GM18520 (cell line): ENCODE results near the gene TNIK.

Source experiments
- ATAC-seq: cut with Tn5 transposase; IDR thresholded peaks from one replicate; pipeline ENCODE4 v1.9.1; 2021; ENCODE audit not compliant: unreplicated experiment

Gene TNIK

DNA sequence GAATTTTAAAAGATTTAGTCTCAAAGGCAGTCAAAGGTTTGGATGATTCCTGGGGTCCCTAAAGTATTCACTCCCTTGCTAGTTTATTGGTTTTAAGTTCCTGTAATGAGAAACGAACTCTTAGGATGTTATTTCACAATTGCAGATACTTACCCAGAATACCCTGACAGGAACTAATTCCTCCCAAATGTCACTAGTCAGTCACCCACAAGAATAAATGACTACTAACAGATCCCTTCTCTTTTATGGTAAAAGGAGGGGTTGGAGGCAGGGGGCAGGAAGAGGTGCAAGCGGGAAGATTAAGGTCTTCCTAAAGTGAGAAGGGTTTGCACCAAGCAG lies 259.5 kb downstream of the TNIK start:
- no peak for ATAC-seq

DNA sequence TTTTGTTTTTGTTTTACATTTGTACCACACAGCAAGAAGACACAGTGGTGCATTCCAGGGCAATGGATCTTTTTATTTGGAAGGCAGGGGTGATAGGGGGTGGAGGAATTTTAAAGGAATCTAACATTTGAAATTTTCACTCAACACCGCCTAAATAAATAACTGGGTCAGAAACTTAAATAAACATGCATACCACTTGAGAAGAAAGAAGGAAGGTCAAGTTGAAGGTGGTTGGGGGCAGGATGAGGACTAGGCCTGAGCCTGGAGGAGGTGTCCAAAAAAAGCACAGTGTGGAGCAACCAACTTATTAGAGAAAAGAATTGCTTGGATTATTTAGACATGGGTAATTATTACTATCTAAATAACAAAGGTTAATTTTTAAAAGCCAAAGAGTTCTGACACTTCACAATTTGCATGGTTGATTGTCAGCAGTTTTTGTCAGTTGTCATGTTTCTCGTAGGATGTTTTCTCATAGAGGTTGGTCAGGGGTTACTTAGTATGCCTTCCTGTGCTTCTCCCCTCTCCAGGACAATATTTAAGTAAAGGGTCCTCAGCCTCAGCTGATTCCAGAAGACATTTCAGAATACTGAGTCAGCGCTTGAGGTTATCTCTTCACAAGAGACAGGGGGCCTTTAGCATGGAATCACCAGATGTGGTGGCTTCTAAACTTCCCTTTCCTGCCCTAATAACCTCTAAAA lies 260.0 kb downstream of the TNIK start:
- ATAC-seq = no peak

DNA sequence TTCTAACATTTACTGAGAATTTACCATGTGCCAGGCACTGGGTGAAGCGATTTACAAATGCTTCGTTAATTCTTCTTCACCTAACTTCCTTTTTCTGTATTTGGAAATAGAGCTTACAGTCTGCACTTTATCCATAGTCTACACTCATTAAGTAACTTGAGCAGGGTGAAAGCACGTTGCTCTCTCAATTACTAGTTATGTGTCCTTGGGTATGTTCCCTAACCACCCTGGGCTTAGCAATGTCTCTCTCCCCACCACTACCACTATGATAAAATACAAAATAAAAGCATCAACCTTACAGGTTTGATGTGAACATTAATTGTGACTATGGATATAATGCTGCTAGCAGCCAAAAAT lies 260.8 kb downstream of the TNIK start:
- no peak for ATAC-seq

DNA sequence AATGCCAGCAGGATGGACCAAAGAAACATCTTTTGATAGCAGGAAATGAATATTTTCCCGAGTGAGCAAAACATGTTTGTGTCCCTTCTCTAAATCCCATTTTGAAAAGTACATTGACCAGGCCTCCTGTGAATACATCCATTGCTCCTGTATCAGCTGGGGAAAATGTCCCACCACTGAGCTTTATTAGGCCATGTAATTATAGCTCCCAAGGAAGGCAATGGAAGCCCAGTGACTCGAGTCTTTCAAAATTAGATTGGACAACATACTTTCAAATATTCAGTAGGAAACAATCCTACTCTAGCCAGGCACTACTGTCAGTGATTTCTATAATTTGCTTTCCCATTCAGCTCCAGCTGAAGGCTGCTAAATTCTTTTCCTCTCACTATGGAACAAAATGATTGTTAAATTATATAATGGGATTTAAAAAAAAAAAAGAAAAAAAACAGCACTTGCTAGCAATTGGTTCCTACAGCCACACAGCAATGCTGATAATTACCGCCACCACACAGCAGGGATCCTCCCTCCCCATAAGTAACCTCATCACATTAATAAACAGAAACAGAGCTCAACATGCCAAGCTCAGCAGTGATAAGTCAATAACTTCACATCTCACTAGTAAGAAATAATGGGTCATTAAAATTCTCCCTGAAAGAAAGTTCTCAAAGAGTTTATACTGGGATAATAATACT lies 261.3 kb downstream of the TNIK start:
- no peak for ATAC-seq

DNA sequence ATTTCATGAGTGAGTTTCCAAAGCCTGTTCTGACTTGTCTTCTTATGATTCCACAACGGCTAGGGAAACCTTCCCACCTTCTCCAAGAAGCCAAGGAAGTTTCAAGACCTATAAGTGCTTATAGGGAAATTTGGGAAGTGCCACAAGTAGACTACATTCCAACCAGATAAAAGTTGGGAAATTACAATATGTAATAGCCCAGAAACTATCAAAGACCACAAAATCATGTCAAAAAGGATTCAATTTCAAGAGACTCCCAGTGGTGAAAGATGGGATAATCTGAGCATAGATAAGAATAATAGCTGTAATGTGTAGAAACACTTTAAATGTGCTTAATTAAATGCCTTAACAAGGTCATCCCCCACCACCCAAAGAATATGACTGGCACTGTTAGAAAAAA lies 264.5 kb downstream of the TNIK start:
- ATAC-seq = no peak

DNA sequence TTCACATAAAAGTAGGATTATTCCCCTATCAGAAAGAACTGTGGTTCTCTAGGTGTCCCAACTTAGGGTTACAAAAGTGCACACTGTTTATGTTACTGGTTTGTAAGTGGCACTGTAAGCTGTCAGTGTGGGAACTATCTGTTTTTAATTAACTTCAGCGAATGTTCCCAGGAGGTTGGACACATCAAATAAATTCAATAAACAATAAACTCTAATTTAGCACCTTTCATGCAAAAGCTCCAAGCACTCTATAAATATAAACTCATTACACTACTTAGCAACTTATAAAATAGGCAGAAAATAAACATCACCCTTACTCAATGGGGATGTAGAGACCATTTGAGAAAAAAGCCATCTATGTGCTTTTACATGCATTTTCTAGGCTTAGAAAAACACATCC lies 265.2 kb downstream of the TNIK start:
- no peak for ATAC-seq

DNA sequence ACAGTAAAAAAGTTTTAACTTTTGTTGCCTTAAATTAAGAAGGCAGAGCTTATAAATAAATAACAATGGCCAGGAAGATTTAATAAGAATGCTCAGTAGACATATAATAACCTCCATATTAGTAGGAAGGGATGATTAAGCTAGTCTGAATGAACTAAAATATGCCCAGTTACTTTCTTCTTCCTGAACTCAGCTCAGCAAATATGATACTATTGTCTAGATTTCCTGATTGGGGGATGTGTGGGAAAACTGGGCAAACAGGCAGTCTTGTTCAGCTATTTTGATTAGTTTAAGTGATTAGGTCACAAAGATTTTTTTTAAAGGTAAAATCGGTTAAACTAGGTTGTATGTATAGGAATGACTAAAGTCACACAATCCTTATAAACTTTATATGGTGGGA lies 266.5 kb downstream of the TNIK start:
- ATAC-seq = no peak

DNA sequence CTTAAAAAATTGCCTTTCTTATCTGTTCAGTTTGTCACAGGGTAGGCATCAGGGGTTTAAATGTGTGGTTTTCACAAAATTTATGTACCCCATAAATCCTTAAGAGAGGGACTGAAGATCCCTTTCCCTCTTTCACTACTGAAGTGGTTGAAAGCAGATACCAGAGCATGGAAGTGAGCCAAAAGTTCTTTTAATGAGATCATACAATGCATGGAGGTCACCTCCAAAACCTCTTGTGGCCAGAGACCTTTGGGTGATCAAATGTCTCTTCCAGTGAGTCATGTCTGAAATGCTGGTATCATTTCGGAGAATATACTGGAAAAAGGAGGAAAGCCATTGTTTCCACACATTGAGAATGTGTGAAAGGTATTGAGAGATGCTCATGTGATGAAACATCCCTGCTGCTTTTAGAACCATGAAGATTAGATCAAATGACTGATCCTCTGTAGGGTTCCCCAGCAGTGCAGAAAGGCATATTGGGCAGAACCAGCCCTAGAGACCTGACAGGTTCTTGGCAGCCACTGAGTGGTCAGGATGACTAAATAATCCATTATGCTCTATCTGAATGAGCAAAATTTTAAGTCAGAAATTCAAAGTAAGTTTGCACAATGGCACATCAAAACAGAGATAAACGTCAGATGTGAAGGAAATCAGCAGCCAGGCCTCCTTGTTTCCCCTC lies 267.9 kb downstream of the TNIK start:
- no peak for ATAC-seq

DNA sequence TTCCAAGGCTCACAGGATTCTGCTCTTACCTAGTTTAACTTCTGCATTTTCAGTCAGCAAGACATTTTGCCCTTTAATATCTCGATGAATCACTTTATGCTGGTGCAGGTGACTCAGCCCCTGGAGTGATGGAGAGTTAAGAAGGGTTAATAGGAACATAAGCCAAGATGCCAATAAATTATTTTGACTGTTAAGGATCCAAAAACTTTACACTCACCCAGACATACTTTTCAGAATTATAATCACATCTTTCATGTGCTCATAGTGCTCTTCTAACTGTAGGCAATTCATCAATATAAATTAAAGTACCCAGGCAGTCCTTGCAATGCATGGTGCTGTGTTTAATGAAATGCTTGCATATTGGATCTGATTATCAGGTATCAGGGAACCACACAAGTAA lies 269.5 kb downstream of the TNIK start:
- ATAC-seq = no peak

DNA sequence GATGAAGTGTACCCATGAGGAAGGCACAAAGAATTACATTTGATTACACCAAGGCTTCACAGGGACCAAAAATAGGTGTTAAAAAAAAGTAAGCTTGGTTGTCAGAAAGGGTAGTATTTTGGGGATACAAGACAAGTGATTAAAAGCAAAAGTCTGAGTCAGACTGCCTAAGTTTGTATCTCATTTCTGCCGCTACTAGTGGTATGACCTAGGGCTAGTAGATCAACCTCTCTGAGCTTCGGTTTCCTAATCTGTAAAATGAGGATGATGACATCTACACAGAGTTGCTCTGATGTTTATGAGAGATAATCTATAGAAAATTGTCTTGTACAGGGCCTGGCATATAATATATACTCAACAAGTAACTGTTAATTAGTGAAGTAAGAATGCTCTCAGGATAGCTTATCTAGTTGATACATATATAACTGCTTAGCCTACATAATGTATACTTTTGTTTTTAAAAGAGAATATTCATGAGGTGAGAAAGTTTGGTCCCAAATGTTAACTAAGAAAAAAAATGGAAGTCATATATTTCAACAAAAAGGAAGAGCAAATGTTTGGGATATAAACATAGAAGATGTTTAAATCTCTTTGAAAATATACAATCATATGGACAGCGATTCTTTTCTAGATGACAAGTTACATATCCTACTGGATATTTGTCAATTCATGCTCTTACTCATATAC lies 270.7 kb downstream of the TNIK start:
- peak; percentile 49 for ATAC-seq

DNA sequence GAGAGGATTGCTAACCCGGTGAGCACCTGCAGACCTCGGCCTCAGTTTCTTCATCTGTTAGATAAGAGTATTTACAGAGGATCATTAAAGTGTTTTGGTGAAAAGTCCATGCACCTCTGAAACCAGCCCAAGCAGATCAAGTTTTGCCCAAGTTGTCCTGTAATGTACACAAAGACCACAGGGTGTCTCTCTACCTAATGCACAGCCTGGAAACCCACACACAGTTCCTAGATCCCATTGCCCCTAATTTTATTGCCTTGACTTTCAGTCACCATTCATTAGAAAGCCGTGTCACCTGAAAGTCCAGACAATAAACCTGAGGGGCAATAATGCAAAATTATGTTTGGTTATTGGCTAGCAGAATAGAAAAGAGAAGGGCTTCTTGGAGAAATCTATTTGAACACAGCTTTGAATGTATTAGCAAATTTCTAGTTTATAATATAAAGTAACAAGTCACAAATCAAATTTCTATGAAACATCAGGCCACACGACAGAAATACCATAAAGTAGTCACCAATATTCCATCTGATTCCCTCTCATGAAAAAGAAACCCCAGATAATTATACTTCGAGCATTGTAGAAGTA lies 272.4 kb downstream of the TNIK start:
- no peak for ATAC-seq

DNA sequence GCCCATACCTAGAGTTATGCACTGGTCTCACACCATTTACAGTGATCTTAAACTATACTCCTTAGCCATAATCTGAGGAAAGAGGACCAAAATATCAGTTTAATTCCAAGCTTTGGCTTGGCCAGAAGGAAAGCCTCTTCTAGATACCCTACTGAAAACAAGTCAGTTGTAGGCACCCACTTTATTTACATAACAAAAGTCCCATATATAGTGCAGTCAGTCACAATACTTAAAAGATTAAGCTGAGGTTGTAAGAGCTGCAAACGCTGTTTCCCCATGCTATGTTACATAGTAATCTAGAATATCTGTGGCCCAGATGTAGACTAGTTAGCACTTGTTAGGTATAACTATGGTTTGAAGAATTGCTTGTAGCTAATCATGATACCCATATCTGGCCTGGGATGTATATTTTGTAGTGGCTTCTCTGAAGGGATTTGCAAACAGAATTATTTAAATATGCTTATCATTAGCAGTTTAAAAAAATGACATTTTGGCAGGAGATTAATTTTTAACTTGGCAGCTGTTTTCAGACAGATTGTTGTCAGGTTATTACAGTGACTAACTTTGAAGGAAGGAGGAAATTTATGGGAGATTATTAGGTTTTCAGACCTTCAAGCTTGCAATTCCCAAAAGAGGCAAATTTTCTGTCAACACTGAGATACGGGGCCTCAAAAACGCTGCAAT lies 273.2 kb downstream of the TNIK start:
- ATAC-seq = no peak

DNA sequence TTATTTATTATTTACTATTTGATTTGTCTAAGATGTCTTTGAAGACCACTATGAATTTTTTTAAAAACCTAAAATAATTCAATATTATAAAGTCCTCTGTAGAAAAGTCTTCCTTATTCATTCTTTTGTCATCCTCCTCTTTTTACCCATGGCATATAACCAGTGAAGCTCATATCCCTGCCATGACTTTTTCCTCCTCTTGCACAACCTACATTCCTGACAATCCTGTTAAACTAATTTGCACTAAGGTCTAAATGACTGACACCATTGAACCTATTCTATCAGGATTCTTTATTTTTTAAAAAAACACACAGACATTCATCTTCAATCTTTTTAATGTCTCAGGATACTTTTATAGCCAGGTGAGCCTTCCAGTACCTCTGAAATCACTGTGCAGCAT lies 273.8 kb downstream of the TNIK start:
- no peak for ATAC-seq

DNA sequence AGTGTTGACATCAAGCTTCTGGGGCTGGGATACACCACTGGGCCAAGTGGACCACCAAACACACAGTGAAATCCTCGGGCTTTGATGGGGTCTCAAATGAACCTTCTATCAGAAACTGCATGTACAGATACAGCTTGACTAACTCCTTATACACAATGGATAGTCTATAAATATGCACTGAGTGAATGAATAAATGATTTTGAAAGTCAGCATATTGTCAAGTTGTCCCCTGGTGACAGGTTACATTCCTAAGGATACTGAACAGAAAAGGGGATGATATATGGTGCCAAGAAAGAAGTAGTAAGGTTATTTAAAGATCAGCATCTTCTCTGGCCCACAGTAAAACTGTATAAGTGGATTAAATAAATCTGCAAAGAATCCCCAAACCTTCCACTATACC lies 274.2 kb downstream of the TNIK start:
- no peak for ATAC-seq

DNA sequence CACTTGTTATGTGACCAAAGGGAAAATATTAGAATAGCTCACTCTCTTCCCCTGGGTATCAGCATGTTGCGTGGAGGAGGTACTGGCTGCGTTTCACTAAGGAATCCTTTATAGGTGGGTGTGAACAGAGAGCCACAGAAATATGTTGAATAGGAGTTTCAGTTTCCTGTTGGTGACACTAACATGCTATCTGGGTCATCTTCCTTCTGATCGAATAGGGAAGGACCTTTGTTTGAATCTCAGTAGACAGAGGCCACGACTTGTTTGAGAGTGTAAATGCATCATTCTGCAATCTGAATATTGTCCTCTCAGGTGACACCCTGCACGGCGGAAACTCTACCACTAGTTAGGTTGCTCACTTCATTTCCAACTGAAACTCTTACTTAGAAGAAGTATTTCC lies 275.8 kb downstream of the TNIK start:
- ATAC-seq = peak; percentile 86

DNA sequence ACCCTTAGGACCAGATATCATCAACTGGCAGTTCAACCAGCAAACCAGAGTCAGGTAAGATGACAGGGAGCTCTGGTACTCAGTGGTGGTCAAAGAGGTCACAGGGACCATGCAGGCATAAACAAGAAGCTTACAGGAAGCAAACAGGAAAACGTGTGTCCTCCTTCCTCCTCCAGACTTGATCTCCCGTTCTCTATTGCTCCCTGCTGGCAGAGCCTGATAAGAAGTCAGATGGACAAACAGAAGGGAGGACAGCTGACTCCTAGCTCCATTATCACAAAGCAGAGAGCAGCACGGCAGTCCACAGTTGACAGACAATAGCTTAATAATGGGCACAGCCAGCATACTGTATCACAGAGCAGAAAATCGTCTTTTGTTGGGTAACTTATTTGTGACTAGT lies 277.2 kb downstream of the TNIK start:
- no peak for ATAC-seq

DNA sequence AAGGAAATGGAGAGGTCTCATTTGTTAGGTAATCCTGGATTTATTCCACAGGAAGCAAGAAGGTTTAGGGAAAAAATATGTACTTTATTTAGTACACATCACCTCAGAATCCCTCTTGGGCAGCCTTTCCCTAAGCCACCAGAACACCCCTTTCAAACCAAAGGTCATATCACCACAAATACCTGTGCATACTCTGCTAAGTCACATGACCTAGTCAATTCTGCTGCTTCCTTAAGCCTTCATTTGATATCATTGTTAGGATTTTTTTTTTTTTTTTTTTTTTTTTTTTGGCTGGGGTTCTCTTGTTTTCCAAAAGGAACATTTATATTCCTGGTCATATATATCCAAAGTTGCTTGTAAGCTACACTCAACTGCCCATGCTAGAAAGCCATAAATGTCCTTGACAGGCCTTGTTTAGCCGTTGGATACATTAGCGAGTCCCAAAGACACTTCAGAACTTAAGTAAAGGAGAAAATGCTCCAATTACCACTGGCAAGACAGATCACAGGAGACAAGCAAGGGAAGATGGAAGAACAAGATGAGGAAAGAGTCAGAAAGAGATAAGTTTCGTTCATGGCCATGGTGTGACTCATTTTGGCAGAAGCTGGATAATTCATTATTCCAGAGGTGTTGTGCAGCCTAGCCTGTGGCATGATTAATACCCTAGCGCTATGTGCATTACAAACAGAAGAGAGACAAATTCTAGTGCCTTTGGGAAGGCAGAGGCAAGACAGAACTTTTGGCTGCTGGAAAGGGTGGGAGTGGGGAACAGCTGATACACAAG lies 278.1 kb downstream of the TNIK start:
- no peak for ATAC-seq

DNA sequence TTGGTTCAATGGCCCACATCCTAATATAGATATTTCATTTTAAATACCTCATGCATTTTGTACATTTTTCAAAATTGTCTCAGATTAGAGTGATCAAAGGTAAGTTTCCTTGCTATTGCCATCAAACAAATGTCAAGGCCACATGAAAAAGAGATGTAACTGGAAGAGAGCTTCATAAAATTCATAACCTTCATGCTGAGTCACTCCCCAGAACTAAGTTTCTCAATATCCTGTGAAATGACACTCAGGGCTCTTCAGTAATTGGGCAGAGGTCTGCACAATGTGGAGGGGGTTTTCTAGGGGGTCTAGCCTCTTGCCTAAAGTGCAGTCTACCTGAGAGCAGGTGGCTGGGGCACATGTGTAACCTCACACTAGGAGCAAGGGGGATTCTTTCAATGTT lies 281.5 kb downstream of the TNIK start:
- no peak for ATAC-seq

DNA sequence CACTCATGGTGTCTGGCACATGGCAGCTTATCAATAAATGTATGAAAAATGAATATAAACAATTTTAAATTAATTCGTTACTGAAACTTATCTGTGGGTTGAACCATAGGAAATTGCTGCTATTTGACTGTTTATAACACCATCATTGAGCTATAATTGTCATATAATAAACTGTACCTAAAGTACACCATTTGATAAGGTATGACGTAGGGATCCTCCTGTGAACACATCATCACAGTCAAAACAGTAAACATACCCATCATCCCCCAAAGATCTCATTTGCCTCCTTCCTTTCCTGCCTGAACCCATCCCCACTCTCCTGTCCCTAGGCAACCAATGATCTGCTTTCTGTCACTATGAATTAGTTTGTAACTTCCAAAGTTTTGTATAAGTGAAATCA lies 282.7 kb downstream of the TNIK start:
- no peak for ATAC-seq

DNA sequence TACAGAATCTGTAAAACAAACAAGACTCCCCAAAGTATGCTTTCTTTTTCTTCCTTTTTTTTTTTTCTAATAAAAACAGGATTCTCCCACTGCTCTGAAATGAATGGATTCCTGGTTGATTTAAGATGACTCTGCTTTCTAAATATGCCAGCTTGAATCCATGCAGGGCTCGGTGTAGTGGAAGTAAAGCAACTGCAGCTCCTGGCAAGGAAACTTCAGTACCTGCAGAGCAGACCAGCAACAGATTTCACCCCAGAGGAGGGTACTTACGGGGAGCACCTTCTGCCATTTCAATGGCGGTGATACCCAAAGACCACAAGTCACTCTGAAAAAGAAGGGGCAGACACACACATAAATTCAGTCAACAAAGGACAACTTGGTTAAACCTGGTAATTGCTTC lies 283.1 kb downstream of the TNIK start:
- ATAC-seq = no peak
